Gastrocnemius medialis (tissue), 4 donors: ENCODE measurements around the gene CCDC180.

Experiments
- CTCF ChIP-seq, 5 experiments: fragments of 450-650 bp in 3 of 5; fragments of 200-600 bp in 2 of 5; sonication (generic) in 2 of 5; IDR thresholded peaks in 4 of 5; conservative IDR thresholded peaks in 1 of 5; 1 replicate in 4 of 5; 2 replicates in 1 of 5; pipeline ENCODE4 v1.5.1; 2016 to 2019; ENCODE audit warnings: antibody characterized with exemption in 5 of 5, mild to moderate bottlenecking in 3 of 5, moderate library complexity in 3 of 5
- POLR2A ChIP-seq, 2 donors: fragments of 450-650 bp; IDR thresholded peaks; one replicate each; pipeline ENCODE4 v1.6.1; 2017; ENCODE audit warnings: antibody characterized with exemption in 2 of 2, mild to moderate bottlenecking in 2 of 2, moderate library complexity in 2 of 2

GRCh38 chr9:97277953-97278352 lies 29.5 kb upstream of the CCDC180 start:
- no peak for TF ChIP-seq CTCF (IDR thresholded peaks at IDR 0.05 in 4 of 5, conservative IDR thresholded peaks at IDR 0.05 in 1 of 5)
- TF ChIP-seq POLR2A (IDR thresholded peaks at IDR 0.05) = no peak
